T47D (cell line): ENCODE measurements around the gene FLNC.

Experiments used
- DNase-seq, 2 experiments: peaks; one replicate each; pipeline versions ENCODE4 v3.0.0 to v3.0.0-alpha.2; 2011 to 2012; ENCODE audit warnings: low read depth in 1 of 2, low spot score in 1 of 2
- JUND ChIP-seq: IDR thresholded peaks from 2 replicates; pipeline ENCODE4 v1.6.1; 2012; ENCODE audit warnings: low read depth
- in situ Hi-C: cut with HindIII; loops from 2 replicates; pipeline ENCODE4 v1.10.0; 2016; ENCODE audit warnings: low sequenced_read_pairs, low pct_unique_long_range_greater_than_20kb

The FLNC gene

DNA sequence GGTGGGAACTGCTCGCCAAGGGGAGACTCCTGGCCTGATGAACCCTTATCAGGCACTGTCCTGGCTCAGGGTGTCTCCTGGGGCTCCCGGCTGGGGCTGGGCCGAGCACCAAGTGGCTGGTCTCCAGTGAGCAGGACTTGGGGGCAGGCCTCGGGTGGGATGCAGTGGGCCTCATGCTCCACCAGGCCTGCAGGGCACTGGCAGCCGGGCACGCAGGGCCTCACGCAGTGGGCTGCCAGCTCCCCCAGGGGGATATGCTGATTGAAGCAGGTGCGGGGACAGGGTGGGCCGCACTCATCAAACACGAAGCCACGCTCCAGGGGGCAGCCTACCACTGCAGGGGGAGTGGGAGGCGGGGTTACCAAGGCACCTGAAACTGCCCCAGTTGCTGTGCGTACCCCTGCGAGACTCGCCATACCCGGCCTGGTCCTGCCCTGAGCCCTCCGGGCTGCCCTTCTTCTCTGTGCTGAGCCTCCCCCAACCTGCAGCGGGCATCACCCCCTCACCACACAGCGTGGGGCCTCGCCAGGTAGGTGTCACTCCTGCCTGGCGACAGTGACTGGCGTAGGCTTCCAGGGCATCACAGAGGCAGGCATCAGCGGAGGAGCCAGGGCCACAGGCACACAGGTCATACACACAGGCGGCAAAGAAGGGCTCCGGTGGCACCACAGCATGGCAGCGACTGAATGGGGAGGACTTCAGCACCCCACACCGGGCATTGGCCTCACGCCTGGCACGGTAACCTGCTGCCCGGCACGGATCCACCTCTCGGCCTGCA is 47.0 kb downstream of the FLNC start:
- no peak for DNase-seq
- in situ Hi-C loops, result no loop called here
- no peak for TF ChIP-seq JUND

DNA sequence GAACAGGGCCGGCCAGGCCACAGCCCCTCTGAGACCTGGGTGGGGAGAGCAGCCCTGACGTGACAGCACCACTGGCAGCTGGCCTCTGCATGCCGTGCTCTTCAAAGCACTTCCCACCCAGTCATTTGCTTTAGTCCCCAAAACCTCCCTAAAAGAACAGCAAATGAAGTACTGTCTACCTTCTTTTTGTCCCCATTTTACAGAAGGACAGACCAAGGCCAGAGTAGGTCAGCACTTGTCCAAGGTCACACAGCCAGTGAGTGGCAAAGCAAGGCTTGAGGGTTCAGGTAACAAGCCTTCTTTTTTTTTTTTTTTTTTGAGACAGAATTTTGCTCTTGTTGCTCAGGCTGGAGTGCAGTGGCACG is 47.5 kb downstream of the FLNC start:
- in situ Hi-C loops, result no loop called here
- no peak for DNase-seq

DNA sequence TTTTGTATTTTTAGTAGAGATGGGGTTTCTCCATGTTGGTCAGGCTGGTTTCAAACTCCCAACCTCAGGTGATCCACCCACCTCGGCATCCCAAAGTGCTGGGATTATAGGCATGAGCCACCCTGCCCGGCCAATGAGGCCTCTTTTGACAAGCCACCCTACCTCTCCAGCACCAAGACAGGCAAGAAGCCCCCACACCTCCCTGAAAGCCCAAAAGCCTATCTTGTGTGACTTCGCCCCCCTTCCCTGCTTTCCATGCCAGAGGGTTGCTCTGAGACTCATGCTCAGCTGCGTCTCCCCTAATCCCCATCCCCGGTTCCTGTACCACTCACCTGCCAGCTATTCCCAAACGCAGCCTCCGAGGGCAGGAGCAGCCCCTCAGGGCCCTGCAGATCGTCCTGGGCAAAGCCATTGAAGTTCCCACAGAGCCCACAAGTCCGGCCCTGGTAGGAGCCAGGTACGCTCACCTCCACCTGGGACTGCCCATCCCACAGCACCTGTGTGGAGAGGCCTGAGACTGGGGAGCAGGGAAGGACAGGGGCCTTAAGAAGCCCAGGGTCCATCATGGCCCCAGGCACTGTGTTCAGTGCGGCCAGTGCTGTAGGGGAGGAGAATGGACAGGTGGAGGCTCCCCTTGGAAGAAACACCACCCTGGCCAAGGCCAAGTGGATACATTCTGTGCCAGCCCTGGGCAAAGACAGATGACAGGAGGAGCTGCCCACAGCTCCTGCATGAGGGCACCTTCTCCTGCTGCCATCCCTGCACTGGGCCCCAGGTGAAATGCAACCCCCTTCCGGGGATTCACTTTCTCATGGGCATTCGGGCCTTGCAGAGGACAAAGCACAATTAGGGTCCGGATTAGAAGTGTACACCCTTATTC is 48.3 kb downstream of the FLNC start:
- no peak for DNase-seq
- in situ Hi-C loops, result no loop called here
- TF ChIP-seq JUND, result no peak

More for the DNA sequence above, 47.5 kb downstream of the FLNC start:
- TF ChIP-seq JUND, result no peak

DNA sequence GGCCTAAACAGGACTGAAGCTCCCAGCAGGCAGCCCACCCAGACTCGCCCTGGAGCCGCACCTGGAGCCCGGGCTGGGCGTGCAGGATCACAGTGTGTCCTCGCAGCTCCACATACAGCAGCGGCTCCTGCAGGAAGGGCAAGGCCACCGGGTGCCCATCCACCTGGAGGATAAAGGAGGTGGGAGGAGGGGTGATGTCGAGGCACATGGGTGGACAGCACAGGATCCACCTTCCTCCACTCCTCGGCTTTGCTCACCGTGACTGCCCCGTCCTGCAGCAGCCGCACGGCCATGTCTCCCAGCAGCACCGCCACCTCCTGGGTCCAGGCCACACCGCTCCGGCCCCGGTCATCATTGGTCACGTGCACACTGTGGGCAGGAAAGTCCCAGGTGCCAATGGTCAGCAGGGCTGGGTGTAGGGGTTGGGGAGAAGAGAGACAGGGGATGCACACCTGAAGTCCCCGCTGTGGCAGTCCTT is 49.3 kb downstream of the FLNC start:
- no peak for DNase-seq
- TF ChIP-seq JUND, result no peak
- in situ Hi-C loops, result no loop called here

DNA sequence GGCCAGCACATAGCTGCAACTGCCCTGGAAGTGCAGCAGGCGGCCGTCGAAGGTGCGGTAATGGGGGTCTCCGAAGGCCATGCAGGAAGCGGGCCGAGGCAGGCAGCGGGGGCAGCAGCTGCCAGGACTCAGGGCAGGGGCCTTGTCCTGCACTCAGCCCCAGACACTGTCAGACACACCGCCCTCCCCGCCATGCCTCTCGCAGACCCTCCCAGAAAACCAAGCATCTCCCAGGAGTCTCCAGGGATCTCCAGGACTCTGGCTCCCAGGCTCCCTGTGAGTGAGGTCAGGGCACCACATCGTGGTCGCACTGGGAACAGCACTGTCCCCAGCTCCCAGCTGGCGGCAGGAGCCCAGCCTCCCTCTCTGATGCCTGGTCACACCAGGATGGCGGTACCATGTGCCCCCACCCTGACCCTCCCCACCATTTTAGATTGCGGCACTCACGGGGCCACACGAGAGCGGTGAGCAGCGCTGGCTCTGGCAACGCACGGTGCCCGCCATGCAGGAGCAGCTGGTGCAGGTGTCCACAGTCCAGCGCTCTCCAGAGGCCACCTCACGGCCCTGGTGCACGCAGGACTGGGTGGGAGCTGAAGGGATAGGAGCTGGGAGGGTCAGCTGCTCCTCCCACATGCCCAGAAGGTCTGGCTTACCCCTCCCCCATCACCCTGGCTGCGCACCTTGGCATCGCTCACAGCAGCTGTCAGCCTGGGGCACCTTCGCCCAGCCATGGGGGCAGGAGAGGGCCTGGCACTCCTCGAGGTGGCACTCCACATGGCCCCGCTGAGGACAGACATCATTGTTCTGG is 49.9 kb downstream of the FLNC start:
- no peak for TF ChIP-seq JUND
- DNase-seq, result peak; percentile 74 to 93
- in situ Hi-C loops, result no loop called here

DNA sequence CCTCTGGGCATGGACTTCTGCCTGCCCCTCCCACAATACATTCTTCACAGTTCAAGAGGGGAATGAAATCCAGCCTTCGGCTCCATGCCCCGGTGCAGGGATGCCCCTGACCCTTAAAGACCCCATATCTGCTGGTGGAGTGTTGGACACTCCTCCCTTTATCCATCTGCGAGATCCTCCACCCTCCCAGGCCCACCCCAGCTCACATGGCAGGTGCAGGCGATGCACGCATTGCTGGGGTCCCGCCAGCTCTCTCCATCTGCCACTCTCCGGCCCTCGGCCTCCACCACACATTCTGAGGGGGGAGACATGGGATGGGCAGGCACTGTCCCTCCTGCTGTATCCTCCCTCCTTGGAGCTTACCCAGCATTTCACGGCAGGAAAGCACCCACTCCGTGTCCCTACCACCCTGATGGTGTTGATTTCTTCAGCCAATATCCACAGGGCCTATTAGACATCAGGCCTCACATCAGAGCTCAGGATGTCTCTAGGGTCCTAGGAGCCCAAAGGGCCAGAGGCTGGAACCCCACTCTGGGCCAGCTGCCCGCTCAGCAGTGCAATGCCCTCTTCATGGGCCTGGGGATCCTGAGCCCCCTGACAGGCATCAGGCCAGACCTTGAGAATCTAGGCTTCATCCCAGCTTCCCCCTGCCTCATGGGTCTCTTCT is 50.7 kb downstream of the FLNC start:
- in situ Hi-C loops, result no loop called here
- TF ChIP-seq JUND, result no peak
- no peak for DNase-seq

DNA sequence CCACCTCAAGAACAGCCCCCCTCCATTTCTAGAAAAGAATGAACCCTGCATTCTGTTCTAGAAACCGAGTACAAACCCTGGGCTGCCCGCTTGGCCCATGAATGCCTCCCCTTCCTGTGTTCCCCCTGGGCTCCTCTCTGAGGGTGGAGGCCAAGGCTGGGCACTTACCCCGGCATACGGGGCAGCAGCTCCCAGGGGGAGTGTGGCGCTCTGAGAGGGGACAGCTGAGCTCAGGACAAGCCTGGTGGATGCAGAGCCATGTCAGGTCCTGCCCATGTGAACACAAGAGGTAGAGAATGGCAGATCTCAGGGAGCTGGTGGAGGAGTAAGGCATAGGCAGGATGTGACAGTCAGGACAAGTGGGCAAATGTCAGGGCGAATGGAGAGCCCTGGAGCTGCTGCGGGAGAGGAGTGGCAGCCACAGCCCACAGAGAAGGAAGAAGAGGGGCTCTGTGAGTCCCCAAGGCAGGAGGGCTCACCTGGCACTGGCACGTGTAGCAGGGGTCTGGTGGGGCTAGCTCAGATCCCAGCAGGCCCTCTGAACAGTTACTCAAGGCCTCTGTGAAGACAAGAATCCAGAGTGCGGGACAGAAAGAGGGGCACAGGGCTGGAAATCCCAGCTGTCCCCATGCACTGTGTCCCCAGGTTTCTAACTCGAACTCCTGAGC is 51.4 kb downstream of the FLNC start:
- in situ Hi-C loops, result no loop called here
- DNase-seq, result no peak
- TF ChIP-seq JUND, result no peak

DNA sequence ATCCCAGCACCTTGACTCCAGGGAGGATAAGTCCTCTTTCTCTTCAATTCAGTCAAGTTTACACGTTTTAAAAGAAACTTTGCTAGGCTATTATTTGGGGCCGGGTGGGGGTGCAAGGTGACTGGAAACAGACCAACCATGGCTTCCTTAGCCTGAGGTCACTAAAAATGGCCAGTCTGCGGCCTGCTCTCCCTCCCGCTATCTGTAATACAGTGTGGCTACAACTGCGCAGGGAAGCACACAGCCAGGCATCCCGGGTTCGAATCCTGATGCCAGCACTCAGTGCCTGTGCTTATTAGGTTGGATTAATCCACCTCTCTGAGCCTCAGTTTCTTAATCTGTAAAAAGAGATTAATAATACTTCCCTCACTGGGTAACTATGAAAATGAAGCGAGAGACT is 51.9 kb downstream of the FLNC start:
- in situ Hi-C loops, result no loop called here
- TF ChIP-seq JUND, result no peak
- no peak for DNase-seq

DNA sequence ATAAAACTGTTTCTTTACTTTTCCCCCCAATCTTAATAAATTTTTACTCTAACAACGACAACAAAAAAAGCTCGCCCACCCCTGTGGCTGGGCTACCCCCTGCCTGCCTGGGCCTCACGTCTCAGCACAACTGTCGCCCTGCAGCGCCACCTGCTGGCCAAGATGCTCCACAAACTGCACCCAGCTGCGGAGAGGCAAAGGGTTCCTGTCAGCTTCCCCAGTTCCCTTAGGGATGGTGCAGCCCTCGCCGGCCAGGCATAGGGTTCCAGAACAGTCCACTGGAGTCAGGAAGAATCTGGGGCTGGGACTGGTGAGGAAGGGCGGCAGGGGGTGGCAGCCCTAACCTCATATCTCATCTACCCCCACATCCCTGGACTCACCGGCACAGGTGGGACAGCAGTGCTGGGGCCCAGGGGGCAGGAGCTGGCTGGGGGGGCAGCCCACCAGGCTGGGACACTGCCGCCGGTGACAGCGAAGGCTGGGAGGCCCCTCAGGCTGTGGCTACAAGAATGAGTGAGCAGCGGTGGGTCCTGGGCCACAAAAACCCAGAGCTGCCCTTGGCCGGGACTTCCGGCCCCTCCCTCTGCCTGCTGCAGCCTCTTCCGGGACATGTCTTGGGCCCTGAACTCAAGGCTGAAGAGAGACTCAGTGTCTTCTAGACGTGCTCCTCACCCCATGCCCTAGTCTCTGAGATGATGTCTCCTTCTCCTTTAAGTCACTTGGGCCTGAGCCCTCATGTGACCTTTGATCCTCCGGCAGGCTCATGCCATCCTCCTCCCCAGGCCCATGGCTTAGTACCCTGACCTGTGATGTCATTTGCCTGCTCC is 53.6 kb downstream of the FLNC start:
- peak; percentile 74 to 89 for DNase-seq
- no peak for TF ChIP-seq JUND
- in situ Hi-C loops, result no loop called here

DNA sequence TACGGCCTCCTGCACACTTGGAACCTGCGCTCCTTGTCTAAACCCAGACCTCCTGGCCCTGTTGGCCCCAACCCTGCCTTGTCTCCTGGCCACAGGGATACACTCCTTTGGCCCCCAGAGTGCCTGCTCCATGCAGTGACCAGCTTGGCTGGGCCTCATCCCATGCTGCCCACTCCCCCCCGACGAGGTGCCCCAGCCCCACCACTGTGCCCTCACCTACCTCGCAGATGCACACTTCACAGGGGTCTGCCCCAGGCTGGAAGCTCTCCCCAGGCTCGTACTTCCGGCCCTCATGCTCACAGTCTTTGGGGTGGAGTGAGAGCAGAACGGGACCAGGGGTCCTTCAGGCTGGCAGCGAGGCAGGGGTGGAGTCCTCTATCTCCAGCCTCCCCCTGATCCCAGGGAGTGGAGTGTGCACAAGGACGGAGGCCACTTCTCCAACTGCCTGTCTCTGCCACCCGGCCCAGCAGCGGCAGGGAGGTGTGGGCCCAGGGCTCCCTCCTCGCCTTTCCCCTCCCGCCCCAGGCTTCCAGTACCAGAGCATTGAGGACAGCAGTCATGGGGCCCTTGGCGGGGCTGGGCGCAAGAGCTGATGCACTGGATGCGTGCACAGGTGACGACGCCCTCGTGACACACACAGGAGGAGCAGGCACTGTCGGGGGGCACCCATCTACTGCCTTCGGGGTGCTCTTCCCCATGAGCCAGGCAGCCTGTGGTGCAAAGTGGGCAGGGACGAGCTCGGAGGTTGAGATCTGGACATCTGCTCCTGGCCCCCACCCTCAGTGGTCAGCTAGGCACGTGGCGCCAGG is 54.6 kb downstream of the FLNC start:
- no peak for DNase-seq
- in situ Hi-C loops, result no loop called here
- no peak for TF ChIP-seq JUND
